CD4-positive, alpha-beta memory T cell (primary cell): ENCODE measurements around the gene CCDC88B. TPM values are rescaled to one million over a fixed set of nuclear protein-coding genes. Genes with fewer than 3 reads are reported as not detected.
"Not testable (repeated sequence)": the region's sequence is repeated elsewhere in the genome, so short reads cannot be mapped to it uniquely, and the experiment has no call there.

Source experiments
- CTCF ChIA-PET: fragments of 350-600 bp; sonication (Branson Sonifier 250); formaldehyde crosslinking; loops from one replicate; lab custom pipeline; 2021; ENCODE audit warnings: inconsistent platforms; ENCODE audit not compliant: partially characterized antibody; lab: Charles Lee
- POLR2A ChIA-PET: fragments of 350-600 bp; sonication (Branson Sonifier 250); formaldehyde crosslinking; loops from one replicate; lab custom pipeline; 2021; ENCODE audit not compliant: partially characterized antibody; lab: Charles Lee
- DNase-seq, 5 donors: peaks; one replicate each; pipeline versions ENCODE4 v3.0.0 to v3.0.0-alpha.2; 2020 to 2022; ENCODE audit warnings: mixed read lengths in 1 of 5
- H3K27ac ChIP-seq: one replicate; pipeline ENCODE4 v1.7.0; 2013; ENCODE audit warnings: low read depth, low read length
- H3K27me3 ChIP-seq: 2 replicates; pipeline ENCODE4 v1.7.0; 2013; ENCODE audit warnings: mild to moderate bottlenecking, low read length, moderate library complexity; ENCODE audit not compliant: insufficient read depth
- H3K36me3 ChIP-seq: 2 replicates; pipeline ENCODE4 v1.7.0; 2013; ENCODE audit warnings: mild to moderate bottlenecking, low read length, moderate library complexity; ENCODE audit not compliant: insufficient read depth
- H3K4me1 ChIP-seq: 2 replicates; pipeline ENCODE4 v1.7.0; 2013; ENCODE audit warnings: mild to moderate bottlenecking, low read length, moderate library complexity; ENCODE audit not compliant: insufficient read depth
- H3K4me3 ChIP-seq, 2 donors: one replicate each; pipeline ENCODE4 v1.7.0; 2013; ENCODE audit warnings: low read length in 2 of 2, mild to moderate bottlenecking in 1 of 2
- H3K9me3 ChIP-seq, 2 donors: one replicate each; pipeline ENCODE4 v1.7.0; 2013; ENCODE audit warnings: low read length in 2 of 2, control low read depth in 1 of 2; ENCODE audit not compliant: control insufficient read depth in 1 of 2
- H3K27ac Mint-ChIP-seq, 7 donors: one replicate each; pipeline ENCODE4 v1.8.0; 2020 to 2021; ENCODE audit warnings: mixed read lengths in 7 of 7, mild to moderate bottlenecking in 6 of 7, inconsistent platforms in 3 of 7, moderate library complexity in 3 of 7
- H3K27me3 Mint-ChIP-seq, 2 donors: one replicate each; pipeline ENCODE4 v1.8.0; 2020 to 2021; ENCODE audit warnings: mixed read lengths in 2 of 2
- H3K36me3 Mint-ChIP-seq, 2 donors: one replicate each; pipeline ENCODE4 v1.8.0; 2020 to 2021; ENCODE audit warnings: mixed read lengths in 2 of 2, inconsistent platforms in 1 of 2, mild to moderate bottlenecking in 1 of 2
- H3K4me1 Mint-ChIP-seq, 4 donors: one replicate each; pipeline ENCODE4 v1.8.0; 2020 to 2021; ENCODE audit warnings: mixed read lengths in 4 of 4, mild to moderate bottlenecking in 1 of 4
- H3K4me3 Mint-ChIP-seq, 8 donors: one replicate each; pipeline ENCODE4 v1.8.0; 2020 to 2021; ENCODE audit warnings: mixed read lengths in 8 of 8, mild to moderate bottlenecking in 7 of 8, moderate library complexity in 6 of 8, inconsistent platforms in 3 of 8
- H3K9me3 Mint-ChIP-seq, 8 donors: one replicate each; pipeline ENCODE4 v1.8.0; 2020 to 2021; ENCODE audit warnings: mixed read lengths in 8 of 8, mild to moderate bottlenecking in 5 of 8, inconsistent platforms in 3 of 8, moderate library complexity in 1 of 8
- intact Hi-C: fragments of 100-400 bp; cut with micrococcal nuclease; formaldehyde crosslinking; loops from one replicate; pipeline ENCODE4 v1.15.1; 2023
- polyA plus RNA-seq, 2 donors: library from polyadenylated mRNA; unstranded; fragments of 300-500 nt; fragmentation: Illumina TruSeq; gene quantifications; one replicate each; pipeline ENCODE4 v1.2.3, GENCODE V29; 2021
- total RNA-seq, 2 experiments: library from RNA; stranded (reverse); gene quantifications; one replicate each; pipeline ENCODE4 v1.2.3, GENCODE V29; 2021

The CCDC88B gene
- total and polyA plus RNA-seq, 4 experiments from 2014 or later: 6.8 to 73.0 (median 53.9) TPM

DNA sequence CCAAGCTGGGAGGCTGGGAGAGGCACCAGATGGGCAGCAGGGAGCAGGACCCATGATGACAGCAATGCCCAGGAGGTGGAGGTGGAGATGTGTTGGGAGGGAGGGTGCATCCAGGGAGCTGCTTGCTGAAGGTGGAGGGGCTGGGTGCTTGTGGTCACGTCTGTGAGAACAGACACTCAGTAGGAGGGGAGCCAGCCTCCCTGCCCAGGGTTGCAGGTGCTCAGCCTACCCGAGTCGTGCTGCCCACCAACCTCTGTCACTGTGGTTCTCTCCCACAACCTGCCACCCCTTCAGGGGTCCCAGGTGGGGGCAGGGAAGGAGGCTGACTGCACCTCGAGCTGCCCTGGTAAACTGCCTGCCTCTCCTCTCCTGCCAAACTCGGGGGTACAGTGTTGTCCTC is 16.6 kb upstream of the CCDC88B start:
- Histone ChIP-seq H3K27ac (no peak overlapping the region), H3K4me1 (peaks cover 12% of the 10 kb centered on the region), H3K36me3 (no peaks in the 10 kb centered on the region), H3K9me3 (no peaks in the 10 kb centered on the region), H3K27me3 (no peaks in the 10 kb centered on the region), H3K4me3 (no peak overlapping the region)
- Mint-ChIP-seq H3K27ac (peak overlapping the region in 2 of 7 donors; percentile 28 to 77), H3K36me3 (peaks cover 9 to 13% of the 10 kb centered on the region in 2 donors), H3K27me3 (no peaks in the 10 kb centered on the region), H3K9me3 (no peaks in the 10 kb centered on the region), H3K4me1 (peaks cover 10 to 19% (median 15%) of the 10 kb centered on the region in 4 donors), H3K4me3 (no peak overlapping the region)
- intact Hi-C loops: no loop called here
- POLR2A ChIA-PET: no interaction called here
- CTCF ChIA-PET: interaction anchor here (2.5 kb wide), 1 partner anchor 19 kb away, joined by 5 read pairs; the partner anchor contains the start of gene ESRRA
- no peak for DNase-seq

DNA sequence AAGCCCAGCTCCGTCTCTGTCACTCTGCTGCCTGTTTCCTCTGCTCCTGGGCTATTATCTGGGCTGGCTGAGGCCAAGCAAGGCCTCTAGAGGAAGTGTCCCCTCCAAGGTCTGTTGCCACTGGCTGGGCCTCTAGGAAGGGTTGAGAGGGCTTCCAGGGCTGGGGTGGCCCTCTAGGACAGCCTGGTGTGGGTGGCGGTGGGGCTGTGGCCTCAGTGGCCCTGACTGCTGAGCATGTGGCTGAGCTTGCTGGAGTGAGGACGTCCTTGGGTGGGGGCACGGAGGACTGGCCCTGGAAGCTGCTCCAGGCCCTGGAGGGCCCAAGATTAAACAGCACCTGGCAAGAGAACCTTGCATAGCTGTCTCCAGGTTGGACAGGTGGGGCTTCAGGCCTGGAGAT is 16.0 kb upstream of the CCDC88B start:
- H3K4me3 ChIP-seq, intact Hi-C loops, H3K4me1 ChIP-seq, H3K4me3 Mint-ChIP-seq, H3K27ac ChIP-seq, DNase-seq, POLR2A ChIA-PET, H3K27me3 Mint-ChIP-seq, H3K9me3 ChIP-seq, H3K9me3 Mint-ChIP-seq, H3K27me3 ChIP-seq, H3K36me3 ChIP-seq: not testable (repeated sequence)
- peaks cover 8 to 15% (median 11%) of the 10 kb centered on the region in 4 donors for H3K4me1 Mint-ChIP-seq
- peaks cover 9 to 13% of the 10 kb centered on the region in 2 donors for H3K36me3 Mint-ChIP-seq
- H3K27ac Mint-ChIP-seq: peak overlapping the region in 2 of 7 donors; percentile 17 to 28
- CTCF ChIA-PET: interaction anchor here (2.5 kb wide), 1 partner anchor 19 kb away, joined by 5 read pairs; the partner anchor contains the start of gene ESRRA

DNA sequence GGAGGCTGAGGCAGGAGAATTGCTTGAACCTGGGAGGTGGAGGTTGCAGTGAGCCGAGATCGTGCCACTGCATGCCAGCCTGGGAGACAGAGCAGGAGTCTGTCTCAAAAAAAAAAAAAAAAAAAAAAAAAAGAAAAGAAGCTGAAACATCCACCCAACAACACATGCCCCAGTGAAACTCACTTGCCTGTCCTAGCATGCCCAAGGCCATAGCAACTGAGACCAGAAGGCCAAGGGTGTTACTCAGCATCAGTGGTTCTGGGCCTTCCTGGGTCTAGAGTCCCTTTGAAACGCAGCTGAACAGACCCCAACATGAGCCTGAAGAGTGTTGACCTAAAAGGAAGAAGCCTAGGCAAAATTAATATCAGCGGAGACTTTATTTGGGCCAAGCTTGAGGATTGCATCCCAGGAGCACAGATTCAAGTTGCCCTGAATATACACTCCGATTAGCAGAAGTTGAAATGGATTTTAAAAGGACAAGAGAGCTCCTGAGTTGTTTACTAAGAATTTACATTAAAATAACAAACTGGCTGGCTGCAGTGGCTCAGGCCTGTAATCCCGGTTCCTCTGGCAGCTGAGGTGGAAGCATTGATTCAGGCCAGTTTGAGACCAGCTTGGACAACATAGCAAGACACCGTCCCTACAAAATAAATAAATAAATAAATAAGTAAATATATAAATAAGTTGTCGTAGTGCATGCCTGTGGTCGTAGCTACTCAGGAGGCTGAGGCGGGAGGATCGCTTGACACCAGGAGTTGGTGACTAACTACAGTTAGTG is 15.1 kb upstream of the CCDC88B start:
- Mint-ChIP-seq H3K4me1 (peaks cover 4 to 8% (median 5%) of the 10 kb centered on the region in 4 donors), H3K36me3 (peaks cover 9 to 13% of the 10 kb centered on the region in 2 donors), H3K9me3 (no peaks in the 10 kb centered on the region), H3K27me3 (no peaks in the 10 kb centered on the region), H3K27ac (peak overlapping the region in 1 of 7 donors; percentile 5), H3K4me3 (no peak overlapping the region)
- no peaks in the 10 kb centered on the region for H3K4me1 ChIP-seq
- no peak for DNase-seq
- CTCF ChIA-PET: interaction anchor here (1.0 to 1.1 kb wide), 2 partner anchors 20 to 24 kb away, joined by 3 to 5 read pairs; no protein-coding TSS in a partner anchor
- no peak overlapping the region for H3K27ac ChIP-seq
- H3K36me3 ChIP-seq: no peaks in the 10 kb centered on the region
- H3K9me3 ChIP-seq: no peaks in the 10 kb centered on the region
- H3K4me3 ChIP-seq: no peak overlapping the region
- no peaks in the 10 kb centered on the region for H3K27me3 ChIP-seq
- intact Hi-C loops: no loop called here
- POLR2A ChIA-PET: no interaction called here

DNA sequence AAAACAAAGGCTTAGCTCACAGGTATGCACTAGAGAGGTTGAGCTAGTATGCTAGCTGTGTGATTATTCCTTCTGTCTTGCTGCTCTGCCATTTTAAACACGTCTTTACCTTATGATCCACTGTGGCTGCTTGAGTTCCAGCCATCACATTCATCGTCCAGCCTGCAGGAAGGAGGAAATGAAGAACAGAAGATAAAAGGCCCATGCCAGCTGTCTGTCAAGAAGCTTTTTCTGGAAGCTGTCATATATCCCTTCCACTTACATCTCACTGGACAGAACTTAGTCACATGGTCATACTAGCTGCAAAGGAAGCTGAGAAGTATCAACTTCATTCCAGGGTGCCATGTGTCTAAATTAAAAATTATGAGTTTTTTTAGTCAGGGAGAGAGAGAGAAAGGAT is 12.6 kb upstream of the CCDC88B start:
- H3K4me1 Mint-ChIP-seq: peaks cover 5 to 8% (median 7%) of the 10 kb centered on the region in 4 donors
- Histone ChIP-seq H3K4me3 (no peak overlapping the region), H3K27ac (no peak overlapping the region), H3K36me3 (no peaks in the 10 kb centered on the region), H3K4me1 (peaks cover 12% of the 10 kb centered on the region), H3K27me3 (no peaks in the 10 kb centered on the region), H3K9me3 (no peaks in the 10 kb centered on the region)
- no peaks in the 10 kb centered on the region for H3K9me3 Mint-ChIP-seq
- H3K27ac Mint-ChIP-seq: no peak overlapping the region
- H3K36me3 Mint-ChIP-seq: no peaks in the 10 kb centered on the region
- no peak overlapping the region for H3K4me3 Mint-ChIP-seq
- ChIA-PET POLR2A (no interaction called here), CTCF (interaction anchor here (1.0 kb wide), 1 partner anchor 9 kb away, joined by 7 read pairs; the partner anchor contains the start of gene PRDX5)
- no peaks in the 10 kb centered on the region for H3K27me3 Mint-ChIP-seq
- no peak for DNase-seq
- intact Hi-C loops: no loop called here

DNA sequence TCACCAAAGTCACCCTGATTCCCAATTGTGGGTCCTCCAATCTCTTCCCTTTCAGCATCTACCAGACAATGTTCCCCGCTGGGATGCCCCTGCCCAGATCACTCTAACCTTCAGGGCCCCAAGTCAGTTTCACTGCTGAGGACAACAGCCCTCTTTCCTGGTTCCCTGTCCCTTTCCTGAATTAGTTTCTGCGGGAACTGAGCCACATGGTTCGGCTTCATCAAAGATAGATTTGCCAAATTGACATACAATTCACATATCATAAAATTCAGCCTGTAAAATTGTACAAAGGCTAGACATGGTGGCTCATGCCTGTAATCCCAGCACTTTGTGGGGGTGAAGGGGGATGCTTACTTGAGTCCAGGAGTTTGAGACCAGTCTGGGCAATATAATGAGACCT is 12.0 kb upstream of the CCDC88B start:
- CTCF ChIA-PET: interaction anchor here (0.7 kb wide), 1 partner anchor 1761 kb away, joined by 3 read pairs; no protein-coding TSS in a partner anchor
- H3K4me3 Mint-ChIP-seq: no peak overlapping the region

DNA sequence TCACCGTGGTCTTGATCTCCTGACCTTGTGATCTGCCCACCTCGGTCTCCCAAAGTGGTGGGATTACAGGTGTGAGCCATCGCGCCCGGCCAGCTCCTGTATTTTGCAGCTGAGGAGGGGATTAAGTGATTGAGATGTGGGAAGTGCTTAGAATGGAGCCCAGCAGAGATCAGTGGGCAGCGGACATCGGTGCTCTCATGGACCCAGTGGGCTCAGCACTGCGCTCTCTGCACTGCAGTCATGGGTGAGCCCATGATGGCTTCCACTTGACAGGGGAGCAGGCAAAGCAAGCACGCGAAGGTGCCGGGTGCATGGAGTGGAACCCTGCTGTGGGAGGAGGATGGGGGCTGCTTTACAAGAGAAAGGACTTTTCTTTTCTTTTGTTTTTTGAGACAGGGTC is 9.1 kb upstream of the CCDC88B start:
- Histone ChIP-seq H3K4me3 (no peak overlapping the region), H3K27me3 (no peaks in the 10 kb centered on the region), H3K4me1 (peaks cover 12% of the 10 kb centered on the region), H3K36me3 (no peaks in the 10 kb centered on the region), H3K27ac (no peak overlapping the region), H3K9me3 (no peaks in the 10 kb centered on the region)
- no peaks in the 10 kb centered on the region for H3K9me3 Mint-ChIP-seq
- CTCF ChIA-PET: interaction anchor here (0.7 to 3.8 kb wide), 10 partner anchors 9 to 126 kb away, joined by 3 to 49 read pairs (median 4); partner anchors contain the start of genes FERMT3, PRDX5 and TRMT112
- POLR2A ChIA-PET: interaction anchor here (0.6 to 2.2 kb wide), 7 partner anchors 9 to 1167 kb away, joined by 3 to 31 read pairs (median 4); partner anchors contain the start of genes CCDC88B, ESRRA, FERMT3 and PRDX5
- H3K4me1 Mint-ChIP-seq: peaks cover 5 to 9% (median 8%) of the 10 kb centered on the region in 4 donors
- DNase-seq: no peak
- intact Hi-C loops: loop anchor here (1.0 kb wide), 2 partner anchors 13 to 127 kb away; partner anchors contain the start of gene PRDX5
- H3K4me3 Mint-ChIP-seq: no peak overlapping the region
- no peaks in the 10 kb centered on the region for H3K27me3 Mint-ChIP-seq
- H3K36me3 Mint-ChIP-seq: peaks cover 4 to 5% of the 10 kb centered on the region in 2 donors
- no peak overlapping the region for H3K27ac Mint-ChIP-seq

More for the DNA sequence above, 12.0 kb upstream of the CCDC88B start:
- H3K4me3 ChIP-seq: no peak overlapping the region
- DNase-seq: no peak
- Mint-ChIP-seq H3K27me3 (no peaks in the 10 kb centered on the region), H3K4me1 (peaks cover 5 to 8% (median 7%) of the 10 kb centered on the region in 4 donors), H3K36me3 (no peaks in the 10 kb centered on the region), H3K9me3 (no peaks in the 10 kb centered on the region), H3K27ac (no peak overlapping the region)
- no peaks in the 10 kb centered on the region for H3K9me3 ChIP-seq
- POLR2A ChIA-PET: no interaction called here
- peaks cover 12% of the 10 kb centered on the region for H3K4me1 ChIP-seq
- no peaks in the 10 kb centered on the region for H3K27me3 ChIP-seq
- H3K36me3 ChIP-seq: no peaks in the 10 kb centered on the region
- no peak overlapping the region for H3K27ac ChIP-seq
- intact Hi-C loops: no loop called here
